ENCODE measurements around the gene PCSK6. TPM values are rescaled to one million over a fixed set of nuclear protein-coding genes. Genes with fewer than 3 reads are reported as not detected.

PCSK6 gene
- total RNA-seq, 2 experiments from 2014 or later, result 0.57 TPM; not detected in 1

- no TSS peak for BruUV-seq (replicated peaks)
These were observed 173.0 kb downstream of the PCSK6 start for GRCh38 chr15:101316529-101316928.

GRCh38 chr15:101315736-101316135 lies 173.8 kb downstream of the PCSK6 start:
- DNase-seq (ENCODE audit: low spot score), result no peak
- no peaks in the 10 kb centered on the region for H3K79me2 ChIP-seq (ENCODE audit: insufficient read depth, low read depth, low read length)
- POLR2A ChIA-PET, result no interaction called here
- no peak overlapping the region for H2AFZ ChIP-seq (ENCODE audit: low read length)
- H3K4me3 ChIP-seq (ENCODE audit: low read depth, low read length, poor library complexity, severe bottlenecking), result no peak overlapping the region
- H3K9me2 ChIP-seq (ENCODE audit: insufficient read depth, low read length), result no peaks in the 10 kb centered on the region
- H4K20me1 ChIP-seq (ENCODE audit: insufficient read depth, low read length), result no peaks in the 10 kb centered on the region
- H3K9me3 ChIP-seq (ENCODE audit: low read length), result no peaks in the 10 kb centered on the region
- no TSS peak for BruUV-seq (replicated peaks)
- TF ChIP-seq EZH2phosphoT487 (IDR thresholded peaks at IDR 0.05; ENCODE audit: borderline replicate concordance, low read depth, low read length), result no peak
- TF ChIP-seq CTCF (conservative IDR thresholded peaks at IDR 0.05; ENCODE audit: low read length), result no peak
- no peak overlapping the region for H3K27ac ChIP-seq (ENCODE audit: low read depth, low read length, poor library complexity, severe bottlenecking)
- H3K36me3 ChIP-seq (ENCODE audit: insufficient read depth, low read length), result no peaks in the 10 kb centered on the region
- H3K4me1 ChIP-seq (ENCODE audit: insufficient read depth, low read length, poor library complexity, severe bottlenecking), result no peaks in the 10 kb centered on the region
- no peak overlapping the region for H3K4me2 ChIP-seq (ENCODE audit: low read length)
- intact Hi-C loops (cut with micrococcal nuclease; ENCODE audit: unreplicated experiment), result no loop called here
- CTCF ChIA-PET (ENCODE audit: unreplicated experiment), result no interaction called here

More at GRCh38 chr15:101316529-101316928, 173.0 kb downstream of the PCSK6 start:
- H3K9me3 ChIP-seq (ENCODE audit: low read length), result no peaks in the 10 kb centered on the region
- H2AFZ ChIP-seq (ENCODE audit: low read length), result no peak overlapping the region
- no peaks in the 10 kb centered on the region for H3K36me3 ChIP-seq (ENCODE audit: insufficient read depth, low read length)
- no peak for DNase-seq (ENCODE audit: low spot score)
- no peak overlapping the region for H3K4me3 ChIP-seq (ENCODE audit: low read depth, low read length, poor library complexity, severe bottlenecking)
- no peak overlapping the region for H3K4me2 ChIP-seq (ENCODE audit: low read length)
- intact Hi-C loops (cut with micrococcal nuclease; ENCODE audit: unreplicated experiment), result no loop called here
- POLR2A ChIA-PET, result no interaction called here
- CTCF ChIA-PET (ENCODE audit: unreplicated experiment), result no interaction called here
- H3K4me1 ChIP-seq (ENCODE audit: insufficient read depth, low read length, poor library complexity, severe bottlenecking), result no peaks in the 10 kb centered on the region
- no peaks in the 10 kb centered on the region for H3K79me2 ChIP-seq (ENCODE audit: insufficient read depth, low read depth, low read length)
- TF ChIP-seq CTCF (conservative IDR thresholded peaks at IDR 0.05; ENCODE audit: low read length), result no peak
- TF ChIP-seq EZH2phosphoT487 (IDR thresholded peaks at IDR 0.05; ENCODE audit: borderline replicate concordance, low read depth, low read length), result no peak
- no peaks in the 10 kb centered on the region for H4K20me1 ChIP-seq (ENCODE audit: insufficient read depth, low read length)
- H3K27ac ChIP-seq (ENCODE audit: low read depth, low read length, poor library complexity, severe bottlenecking), result no peak overlapping the region
- H3K9me2 ChIP-seq (ENCODE audit: insufficient read depth, low read length), result no peaks in the 10 kb centered on the region

GRCh38 chr15:101314336-101315125 lies 175.0 kb downstream of the PCSK6 start:
- no peaks in the 10 kb centered on the region for H4K20me1 ChIP-seq (ENCODE audit: insufficient read depth, low read length)
- no peak overlapping the region for H3K4me3 ChIP-seq (ENCODE audit: low read depth, low read length, poor library complexity, severe bottlenecking)
- no peaks in the 10 kb centered on the region for H3K36me3 ChIP-seq (ENCODE audit: insufficient read depth, low read length)
- no TSS peak for BruUV-seq (replicated peaks)
- no peaks in the 10 kb centered on the region for H3K79me2 ChIP-seq (ENCODE audit: insufficient read depth, low read depth, low read length)
- intact Hi-C loops (cut with micrococcal nuclease; ENCODE audit: unreplicated experiment), result no loop called here
- H2AFZ ChIP-seq (ENCODE audit: low read length), result no peak overlapping the region
- no peaks in the 10 kb centered on the region for H3K9me2 ChIP-seq (ENCODE audit: insufficient read depth, low read length)
- no peak overlapping the region for H3K27ac ChIP-seq (ENCODE audit: low read depth, low read length, poor library complexity, severe bottlenecking)
- no peaks in the 10 kb centered on the region for H3K9me3 ChIP-seq (ENCODE audit: low read length)
- CTCF ChIA-PET (ENCODE audit: unreplicated experiment), result no interaction called here
- no peak for TF ChIP-seq EZH2phosphoT487 (IDR thresholded peaks at IDR 0.05; ENCODE audit: borderline replicate concordance, low read depth, low read length)
- no peak for TF ChIP-seq CTCF (conservative IDR thresholded peaks at IDR 0.05; ENCODE audit: low read length)
- POLR2A ChIA-PET, result interaction anchor here (0.9 kb wide), 1 partner anchor 96 kb away, joined by 3 read pairs; no protein-coding TSS in a partner anchor
- no peak for DNase-seq (ENCODE audit: low spot score)
- H3K4me2 ChIP-seq (ENCODE audit: low read length), result no peak overlapping the region
- no peaks in the 10 kb centered on the region for H3K4me1 ChIP-seq (ENCODE audit: insufficient read depth, low read length, poor library complexity, severe bottlenecking)
